ENCODE results near the gene STARD8. TPM values are rescaled to one million over a fixed set of nuclear protein-coding genes. Genes with fewer than 3 reads are reported as not detected.
"Not testable (repeated sequence)": the region's sequence is repeated elsewhere in the genome, so short reads cannot be mapped to it uniquely, and the experiment has no call there.

The STARD8 gene
- 1.4 and 1.5 TPM in 2 replicates for total RNA-seq

- Histone ChIP-seq H3K27ac (ENCODE audit: low read depth, low read length) (peak within 1 kb of the TSS; percentile 28), H3K27me3 (ENCODE audit: insufficient read depth, low read length) (peaks cover 4% of the 10 kb centered on the region), H2AFZ (ENCODE audit: low read length) (peak within 1 kb of the TSS; percentile 60), H3K36me3 (ENCODE audit: insufficient read depth, low read length) (no peaks in the 10 kb centered on the region), H3K4me3 (ENCODE audit: insufficient read depth, low read length) (peak within 1 kb of the TSS; percentile 68), H3K4me1 (ENCODE audit: insufficient read depth, low read length) (peaks cover 28% of the 10 kb centered on the region), H3K9me3 (ENCODE audit: low read depth, low read length) (no peaks in the 10 kb centered on the region), H3K4me2 (ENCODE audit: insufficient read depth, low read length) (peak within 1 kb of the TSS; percentile 76), H4K20me1 (ENCODE audit: insufficient read depth, low read length) (peaks cover 4% of the 10 kb centered on the region), H3K79me2 (ENCODE audit: insufficient read depth, low read length) (no peaks in the 10 kb centered on the region)
- no peak for TF ChIP-seq CTCF (IDR thresholded peaks at IDR 0.05; ENCODE audit: extremely low read depth, low read depth, low read length)
- DNase-seq (ENCODE audit: insufficient read length, low spot score, missing footprints): peak; percentile 92
These were observed at the start of gene STARD8 for GRCh38 chrX:68647156-68647957. TSS of gene STARD8 (plus strand) at chrX:68647666. CDS start at chrX:68647883, 217 bp downstream.

- Histone ChIP-seq H3K27me3 (ENCODE audit: insufficient read depth, low read length) (no peaks in the 10 kb centered on the region), H2AFZ (ENCODE audit: low read length) (no peak overlapping the region), H4K20me1 (ENCODE audit: insufficient read depth, low read length) (no peaks in the 10 kb centered on the region), H3K79me2 (ENCODE audit: insufficient read depth, low read length) (no peaks in the 10 kb centered on the region), H3K4me3 (ENCODE audit: insufficient read depth, low read length) (no peak overlapping the region), H3K4me1 (ENCODE audit: insufficient read depth, low read length) (no peaks in the 10 kb centered on the region), H3K27ac (ENCODE audit: low read depth, low read length) (no peak overlapping the region), H3K9me3 (ENCODE audit: low read depth, low read length) (no peaks in the 10 kb centered on the region), H3K4me2 (ENCODE audit: insufficient read depth, low read length) (no peak overlapping the region), H3K36me3 (ENCODE audit: insufficient read depth, low read length) (no peaks in the 10 kb centered on the region)
- no peak for TF ChIP-seq CTCF (IDR thresholded peaks at IDR 0.05; ENCODE audit: extremely low read depth, low read depth, low read length)
- DNase-seq (ENCODE audit: insufficient read length, low spot score, missing footprints): no peak
These were observed 48.6 kb upstream of the STARD8 start for GRCh38 chrX:68598841-68599240.

GRCh38 chrX:68599256-68600152, 48.0 kb upstream of the STARD8 start:
- peak; percentile 68 for TF ChIP-seq CTCF (IDR thresholded peaks at IDR 0.05; ENCODE audit: extremely low read depth, low read depth, low read length)
- Histone ChIP-seq H3K27me3 (ENCODE audit: insufficient read depth, low read length) (no peaks in the 10 kb centered on the region), H3K4me2 (ENCODE audit: insufficient read depth, low read length) (no peak overlapping the region), H2AFZ (ENCODE audit: low read length) (no peak overlapping the region), H3K27ac (ENCODE audit: low read depth, low read length) (no peak overlapping the region), H3K4me1 (ENCODE audit: insufficient read depth, low read length) (no peaks in the 10 kb centered on the region), H3K9me3 (ENCODE audit: low read depth, low read length) (no peaks in the 10 kb centered on the region), H3K36me3 (ENCODE audit: insufficient read depth, low read length) (no peaks in the 10 kb centered on the region), H3K79me2 (ENCODE audit: insufficient read depth, low read length) (no peaks in the 10 kb centered on the region), H3K4me3 (ENCODE audit: insufficient read depth, low read length) (no peak overlapping the region), H4K20me1 (ENCODE audit: insufficient read depth, low read length) (no peaks in the 10 kb centered on the region)
- DNase-seq (ENCODE audit: insufficient read length, low spot score, missing footprints): peak; percentile 5

GRCh38 chrX:68604216-68604615, 43.2 kb upstream of the STARD8 start:
- H3K79me2 ChIP-seq (ENCODE audit: insufficient read depth, low read length); H3K4me1 ChIP-seq (ENCODE audit: insufficient read depth, low read length); H2AFZ ChIP-seq (ENCODE audit: low read length); DNase-seq (ENCODE audit: insufficient read length, low spot score, missing footprints); H3K27me3 ChIP-seq (ENCODE audit: insufficient read depth, low read length); H4K20me1 ChIP-seq (ENCODE audit: insufficient read depth, low read length); H3K4me2 ChIP-seq (ENCODE audit: insufficient read depth, low read length); H3K36me3 ChIP-seq (ENCODE audit: insufficient read depth, low read length); H3K9me3 ChIP-seq (ENCODE audit: low read depth, low read length); H3K4me3 ChIP-seq (ENCODE audit: insufficient read depth, low read length); H3K27ac ChIP-seq (ENCODE audit: low read depth, low read length): not testable (repeated sequence)

GRCh38 chrX:68614733-68615132, 32.7 kb upstream of the STARD8 start:
- not testable (repeated sequence) for H3K79me2 ChIP-seq (ENCODE audit: insufficient read depth, low read length); H3K27ac ChIP-seq (ENCODE audit: low read depth, low read length); H4K20me1 ChIP-seq (ENCODE audit: insufficient read depth, low read length); H3K27me3 ChIP-seq (ENCODE audit: insufficient read depth, low read length); H2AFZ ChIP-seq (ENCODE audit: low read length); H3K4me1 ChIP-seq (ENCODE audit: insufficient read depth, low read length); H3K4me3 ChIP-seq (ENCODE audit: insufficient read depth, low read length); H3K36me3 ChIP-seq (ENCODE audit: insufficient read depth, low read length); H3K4me2 ChIP-seq (ENCODE audit: insufficient read depth, low read length); DNase-seq (ENCODE audit: insufficient read length, low spot score, missing footprints); H3K9me3 ChIP-seq (ENCODE audit: low read depth, low read length)

All from osteoblast (primary cell).